Right cardiac atrium (tissue), 5 donors: ENCODE data around the gene EEPD1. TPM values are rescaled to one million over a fixed set of nuclear protein-coding genes. Genes with fewer than 3 reads are reported as not detected.
"Not testable (repeated sequence)": the region's sequence is repeated elsewhere in the genome, so short reads cannot be mapped to it uniquely, and the experiment has no call there.

Source experiments
- ATAC-seq, 2 donors: fragments of 200-7000 bp; cut with Tn5 transposase; one replicate each; pipeline versions ENCODE4 v1.8.0 to v1.9.1; 2020; ENCODE audit warnings: moderate library complexity in 2 of 2, mild to moderate bottlenecking in 1 of 2
- DNase-seq, 3 donors: peaks; one replicate each; pipeline ENCODE4 v3.0.0-alpha.2; 2020
- H3K27ac ChIP-seq: one replicate; pipeline ENCODE4 v1.5.1; 2013; ENCODE audit warnings: mild to moderate bottlenecking, low read length, control low read depth, moderate library complexity
- H3K27me3 ChIP-seq: one replicate; pipeline ENCODE4 v1.6.1; 2013; ENCODE audit not compliant: control insufficient read depth, insufficient read depth
- H3K4me1 ChIP-seq: one replicate; pipeline ENCODE4 v1.6.1; 2013; ENCODE audit warnings: low read length; ENCODE audit not compliant: control insufficient read depth, insufficient read depth
- H3K4me3 ChIP-seq: one replicate; pipeline ENCODE4 v1.5.1; 2013; ENCODE audit warnings: low read length, control low read depth
- H3K9me3 ChIP-seq: one replicate; pipeline ENCODE4 v1.6.1; 2013; ENCODE audit warnings: low read length; ENCODE audit not compliant: control insufficient read depth
- WGBS: extraction: QIAGEN DNeasy Blood & Tissue Kit; methylation state at CpG from one replicate; pipeline ENCODE4 v1.1.7; 2013; 5-methylcytosine and 5-hydroxymethylcytosine counted together
- intact Hi-C, 4 donors: fragments of 100-400 bp; cut with DNase I; formaldehyde crosslinking; loops; one replicate each; pipeline versions ENCODE4 v1.11.0 to v1.14.0; 2022 to 2023
- polyA plus RNA-seq: library from polyadenylated mRNA; stranded (reverse); fragments of 200-250 nt; gene quantifications from one replicate; pipeline ENCODE4 v1.2.3, GENCODE V29; 2013
- total RNA-seq, 4 donors: library from RNA; stranded (reverse); fragmentation: NEBNext Ultra II Directional; extraction: Animal tissue kit (Norgen Biotek cat#: 25700); gene quantifications; one replicate each; pipeline ENCODE4 v1.2.1, GENCODE V29; 2021
- donor health status: healthy with polysubstance abuse.
- donor health status: DM: no; HTN: yes; CAD: no.
- donor health status: DM: no; HTN: no; CAD: no.
- donor health status: DM: no; HTN: yes; CAD: no; lungs with severe emphysema.
- donor health status: DM: yes; HTN: yes; CAD: no.

Gene EEPD1
- total and polyA plus RNA-seq, 5 donors, result 3.0 to 7.8 (median 4.4) TPM

GRCh38 chr7:36145686-36146085 is 7.4 kb upstream of the EEPD1 start:
- no peaks in the 10 kb centered on the region for H3K9me3 ChIP-seq
- H3K27ac ChIP-seq, result no peak overlapping the region
- no peak for DNase-seq
- no peak for ATAC-seq
- H3K4me1 ChIP-seq, result no peaks in the 10 kb centered on the region
- 59% methylated on average over 1 of the region's 1 CpG for WGBS
- intact Hi-C loops, result no loop called here
- H3K27me3 ChIP-seq, result no peaks in the 10 kb centered on the region
- no peak overlapping the region for H3K4me3 ChIP-seq

GRCh38 chr7:36147361-36147760 is 5.7 kb upstream of the EEPD1 start:
- DNase-seq (no peak), ATAC-seq (no peak)
- intact Hi-C loops, result no loop called here
- Histone ChIP-seq H3K27ac (no peak overlapping the region), H3K27me3 (no peaks in the 10 kb centered on the region), H3K4me1 (no peaks in the 10 kb centered on the region), H3K9me3 (no peaks in the 10 kb centered on the region), H3K4me3 (no peak overlapping the region)
- WGBS, result 93% methylated on average over 4 of the region's 4 CpGs

GRCh38 chr7:36148422-36149065 is 4.5 kb upstream of the EEPD1 start:
- Histone ChIP-seq H3K27me3 (no peaks in the 10 kb centered on the region), H3K27ac (no peak overlapping the region), H3K4me1 (no peaks in the 10 kb centered on the region), H3K9me3 (no peaks in the 10 kb centered on the region), H3K4me3 (no peak overlapping the region)
- ATAC-seq, result no peak
- DNase-seq, result no peak
- 67% methylated on average over 4 of the region's 4 CpGs for WGBS
- intact Hi-C loops, result no loop called here

- H3K4me3 ChIP-seq, result not testable (repeated sequence)
- 80% methylated on average over 1 of the region's 2 CpGs for WGBS
Measured at GRCh38 chr7:36149240-36149639, 3.8 kb upstream of the EEPD1 start.

GRCh38 chr7:36149694-36150452 is 3.2 kb upstream of the EEPD1 start:
- ATAC-seq, result no peak

More at GRCh38 chr7:36149240-36149639, 3.8 kb upstream of the EEPD1 start:
- intact Hi-C loops, H3K4me1 ChIP-seq, H3K27ac ChIP-seq, H3K9me3 ChIP-seq, DNase-seq, ATAC-seq, H3K27me3 ChIP-seq: not testable (repeated sequence)

GRCh38 chr7:36151921-36152755 is 916 bp upstream of the EEPD1 start:
- Histone ChIP-seq H3K27me3 (no peaks in the 10 kb centered on the region), H3K27ac (peak overlapping the region; percentile 77), H3K4me1 (peaks cover 8% of the 10 kb centered on the region), H3K9me3 (no peaks in the 10 kb centered on the region), H3K4me3 (peak overlapping the region; percentile 22)
- ATAC-seq (no peak), DNase-seq (no peak)
- 44% methylated on average over 30 of the region's 30 CpGs for WGBS
- intact Hi-C loops, result no loop called here

More at GRCh38 chr7:36149694-36150452, 3.2 kb upstream of the EEPD1 start:
- peaks cover 3% of the 10 kb centered on the region for H3K4me1 ChIP-seq
- H3K4me3 ChIP-seq, result no peak overlapping the region
- H3K27me3 ChIP-seq, result no peaks in the 10 kb centered on the region
- no peaks in the 10 kb centered on the region for H3K9me3 ChIP-seq
- DNase-seq, result no peak
- H3K27ac ChIP-seq, result no peak overlapping the region
- 87% methylated on average over 8 of the region's 8 CpGs for WGBS
- intact Hi-C loops, result no loop called here

- Histone ChIP-seq H3K27ac (peak overlapping the region; percentile 53), H3K4me1 (peaks cover 8% of the 10 kb centered on the region), H3K4me3 (peak overlapping the region; percentile 67), H3K27me3 (no peaks in the 10 kb centered on the region), H3K9me3 (no peaks in the 10 kb centered on the region)
- DNase-seq (peak in 2 of 3 donors; percentile 78 to 79), ATAC-seq (peak in 1 of 2 donors; percentile 0)
- intact Hi-C loops, result no loop called here
- WGBS, result 4% methylated on average over 32 of the region's 32 CpGs
Measured at GRCh38 chr7:36153571-36154097, 580 bp downstream of the EEPD1 start.

- H3K27ac ChIP-seq, result no peak overlapping the region
Measured at GRCh38 chr7:36154255-36155212, 1.5 kb downstream of the EEPD1 start.

GRCh38 chr7:36155811-36156361 is 2.8 kb downstream of the EEPD1 start:
- WGBS, result 29% methylated on average over 12 of the region's 12 CpGs
- DNase-seq, result peak; percentile 66 to 81 (median 76)
- H3K27ac ChIP-seq, result peak overlapping the region; percentile 1
- peaks cover 8% of the 10 kb centered on the region for H3K4me1 ChIP-seq
- ATAC-seq, result no peak
- H3K4me3 ChIP-seq, result peak overlapping the region; percentile 21
- H3K27me3 ChIP-seq, result no peaks in the 10 kb centered on the region
- H3K9me3 ChIP-seq, result no peaks in the 10 kb centered on the region
- intact Hi-C loops, result loop anchor here in 2 of 4 donors (5.0 kb wide), 2 partner anchors 51 to 131 kb away; no protein-coding TSS in a partner anchor

More at GRCh38 chr7:36154255-36155212, 1.5 kb downstream of the EEPD1 start:
- Histone ChIP-seq H3K4me3 (peak overlapping the region; percentile 67), H3K4me1 (peaks cover 8% of the 10 kb centered on the region), H3K9me3 (no peaks in the 10 kb centered on the region), H3K27me3 (no peaks in the 10 kb centered on the region)
- no peak for ATAC-seq
- 83% methylated on average over 44 of the region's 44 CpGs for WGBS
- peak; percentile 18 to 67 (median 55) for DNase-seq
- intact Hi-C loops, result loop anchor here in 2 of 4 donors (5.0 kb wide), 2 partner anchors 53 to 133 kb away; no protein-coding TSS in a partner anchor
